Suppressor macrophage treated with lipopolysaccharide for 4 hours (primary cell): ENCODE data around the gene TRIM14.
"Not testable (repeated sequence)": the region's sequence is repeated elsewhere in the genome, so short reads cannot be mapped to it uniquely, and the experiment has no call there.

Experiments used
- DNase-seq: peaks from one replicate; pipeline ENCODE4 v3.0.0-alpha.2; 2020

TRIM14 gene

DNA sequence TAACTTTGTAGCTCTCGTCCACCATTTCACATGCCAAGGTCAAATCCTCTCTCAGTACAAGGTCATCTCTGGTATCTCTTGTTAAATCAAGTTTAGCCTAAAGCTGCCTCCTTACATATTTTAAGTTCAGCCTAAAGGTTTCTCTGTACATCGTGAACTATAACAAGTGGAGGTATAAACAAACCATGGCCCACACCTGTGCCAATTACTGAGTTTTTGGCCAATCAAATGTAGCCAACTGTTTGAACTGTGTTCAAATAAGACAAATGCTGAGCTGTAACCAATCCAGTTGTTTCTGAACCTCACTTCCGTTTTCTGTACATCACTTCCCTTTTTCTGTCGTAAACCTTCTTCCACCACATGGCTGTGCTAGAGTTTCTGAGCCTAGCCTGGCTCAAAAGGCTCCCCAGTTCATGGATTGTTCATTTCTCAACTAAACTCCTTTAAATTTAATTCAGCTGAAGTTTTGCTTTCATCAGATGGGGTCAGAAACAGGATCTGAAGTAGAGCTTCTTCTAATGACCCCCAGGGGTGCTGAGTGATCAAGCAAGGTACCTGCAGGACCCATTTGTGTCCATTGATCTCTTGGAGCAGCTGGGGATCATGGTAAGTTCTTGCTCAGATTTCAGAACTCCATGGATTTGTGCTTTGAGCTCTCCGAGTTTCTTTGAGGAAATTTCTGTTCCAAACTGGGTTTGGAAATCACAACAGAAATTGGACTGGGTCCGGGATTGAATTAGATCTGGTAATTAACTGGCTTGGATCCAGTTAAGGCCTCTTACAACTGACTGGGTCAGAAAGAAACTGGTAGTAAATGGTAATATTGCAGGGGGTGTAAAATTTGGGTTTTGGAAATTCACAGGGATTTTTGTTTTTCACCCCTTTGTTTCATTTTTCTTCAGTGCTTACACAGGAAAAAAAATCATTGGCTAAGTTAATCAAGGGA is 73.5 kb downstream of the TRIM14 start:
- peak; percentile 85 for DNase-seq

DNA sequence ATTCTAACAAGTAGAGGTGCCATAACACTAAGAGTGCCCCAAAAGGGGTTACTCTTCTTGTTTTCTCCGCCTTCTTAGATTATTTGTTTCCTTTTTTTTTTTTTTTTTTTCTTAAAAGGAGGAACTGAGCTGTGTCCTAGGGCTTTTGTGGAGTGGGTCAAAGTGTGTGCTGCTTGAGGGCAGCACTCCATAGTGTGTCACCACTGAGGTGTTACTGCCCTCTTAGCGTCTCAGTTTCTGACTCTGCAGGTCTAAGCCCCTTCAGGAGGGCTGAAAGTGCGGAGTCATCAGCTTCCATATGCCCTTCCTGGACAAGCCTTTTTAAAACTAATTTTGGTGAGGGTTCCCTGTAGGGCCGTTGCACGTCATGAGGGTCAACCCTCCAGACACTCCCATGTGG is 75.1 kb downstream of the TRIM14 start:
- DNase-seq = peak; percentile 16

- DNase-seq = no peak
Measured at GRCh38 chr9:98040212-98040611, 78.8 kb downstream of the TRIM14 start.

- DNase-seq = no peak
Measured at GRCh38 chr9:98039607-98040017, 79.4 kb downstream of the TRIM14 start.

DNA sequence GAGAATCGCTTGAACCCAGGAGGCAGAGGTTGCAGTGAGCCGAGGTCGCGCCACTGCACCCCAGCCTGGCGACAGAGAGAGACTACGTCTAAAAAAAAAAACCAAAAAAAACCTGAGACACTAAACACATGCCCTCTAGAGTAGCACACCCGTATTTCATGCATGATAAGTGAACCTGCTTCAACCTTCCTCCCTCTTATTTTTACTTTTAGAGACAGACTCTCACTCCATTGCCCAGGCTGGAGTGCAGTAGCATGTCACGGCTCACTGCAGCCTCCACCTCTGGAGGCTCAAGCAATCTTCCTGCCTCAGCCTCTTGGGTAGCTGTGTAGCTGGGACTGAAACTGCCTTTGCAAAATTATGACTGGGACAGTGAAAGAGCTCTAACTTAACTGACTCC is 80.1 kb downstream of the TRIM14 start:
- DNase-seq = no peak

GRCh38 chr9:98037357-98037756 is 81.7 kb downstream of the TRIM14 start:
- DNase-seq = peak; percentile 52

- DNase-seq = peak; percentile 92
Measured at GRCh38 chr9:98034593-98035546, 84.2 kb downstream of the TRIM14 start.

- DNase-seq = no peak
Measured at GRCh38 chr9:98031935-98032334, 87.1 kb downstream of the TRIM14 start.

GRCh38 chr9:98031169-98031568 is 87.9 kb downstream of the TRIM14 start:
- no peak for DNase-seq

- no peak for DNase-seq
Measured at GRCh38 chr9:98024702-98025101, 94.3 kb downstream of the TRIM14 start.

DNA sequence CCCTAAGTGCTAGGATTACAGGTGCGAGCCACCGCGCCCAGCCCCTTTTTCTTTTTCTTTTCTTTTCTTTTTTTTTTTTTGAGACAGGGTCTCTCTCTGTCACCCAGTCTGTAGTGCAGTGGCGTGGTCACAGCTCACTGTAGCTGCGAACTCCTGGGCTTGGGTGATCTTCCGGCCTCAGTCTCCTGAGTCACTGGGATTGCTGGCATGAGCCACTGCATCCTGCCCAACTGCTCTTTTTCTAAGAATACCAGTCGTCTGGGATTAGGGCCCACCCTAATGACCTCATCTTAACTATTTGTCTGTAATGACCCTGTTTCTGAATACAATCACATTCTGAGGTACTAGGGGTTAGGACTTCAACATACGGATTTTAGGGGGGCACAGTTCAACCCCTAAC is 96.6 kb downstream of the TRIM14 start:
- no peak for DNase-seq

DNA sequence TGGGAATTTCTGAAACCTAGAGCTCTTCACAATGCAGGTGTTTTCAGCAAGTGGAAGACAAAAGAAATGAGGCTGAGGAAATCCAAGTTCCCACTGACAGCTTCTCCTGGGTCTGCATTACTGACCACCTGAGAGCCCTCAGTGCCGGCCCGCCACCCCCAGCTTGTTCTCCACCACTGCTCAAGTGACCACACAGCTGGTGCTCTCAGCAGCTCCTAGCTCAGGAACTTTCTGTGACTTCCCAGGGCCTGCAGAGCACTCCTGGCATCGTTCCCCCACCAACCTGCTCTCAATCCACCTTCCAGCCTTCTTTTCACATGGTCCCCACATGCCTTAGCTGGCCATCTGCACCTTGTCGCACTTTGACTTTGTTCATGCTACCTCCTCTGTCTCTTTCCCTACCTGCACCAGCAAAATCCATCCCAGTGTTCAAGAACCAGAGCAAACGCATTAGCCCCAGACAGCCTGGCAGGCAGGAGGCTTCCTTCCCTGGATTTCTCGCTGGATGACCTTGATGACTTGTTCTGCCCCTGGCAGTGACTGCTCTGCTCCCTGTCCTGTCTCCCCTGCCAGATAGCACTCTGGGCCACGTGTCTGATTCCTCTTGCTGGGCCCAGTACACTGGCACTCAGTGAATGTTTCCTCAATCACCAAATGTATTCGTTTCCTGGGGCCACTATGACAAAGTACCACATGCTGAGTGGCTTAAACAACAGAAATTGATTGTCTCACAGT is 97.5 kb downstream of the TRIM14 start:
- DNase-seq = no peak

GRCh38 chr9:98020476-98021145 is 98.4 kb downstream of the TRIM14 start:
- DNase-seq = no peak

DNA sequence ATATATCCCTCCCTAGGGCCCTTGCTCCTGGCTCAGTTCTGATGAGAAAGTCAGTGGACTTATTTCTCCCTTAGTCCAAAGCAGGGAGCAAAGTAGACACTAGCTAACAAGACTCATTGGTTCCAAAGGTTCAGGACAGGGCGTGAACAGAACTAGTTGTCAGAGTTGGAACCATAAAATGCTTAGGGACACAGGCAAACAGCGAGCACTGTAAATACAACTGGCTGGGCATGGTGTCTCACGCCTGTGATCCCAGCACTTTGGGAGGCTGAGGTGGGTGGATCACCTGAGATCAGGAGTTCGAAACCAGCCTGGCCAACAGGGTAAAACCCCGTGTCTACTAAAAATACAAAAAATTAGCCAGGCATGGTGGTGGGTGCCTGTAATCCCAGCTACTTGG is 99.2 kb downstream of the TRIM14 start:
- DNase-seq = not testable (repeated sequence)
